Stimulated activated CD4-positive, alpha-beta T cell treated with anti-CD3 and anti-CD28 coated beads, Interleukin-4, amount 100 ng/mL, for 1 hour (primary cell): ENCODE data around the gene SNORC.
"Not testable (repeated sequence)": the region's sequence is repeated elsewhere in the genome, so short reads cannot be mapped to it uniquely, and the experiment has no call there.

Source experiments
- DNase-seq: peaks from one replicate; pipeline ENCODE4 v3.0.0-alpha.2; 2020

SNORC gene

GRCh38 chr2:232870018-232870765 lies at the start of gene SNORC:
SNORC (plus strand) TSS chr2:232870264; CDS start chr2:232870342, 78 bp downstream.
- no peak for DNase-seq

- no peak for DNase-seq
These were observed 40.1 kb upstream of the SNORC start for GRCh38 chr2:232829988-232830387.

GRCh38 chr2:232831496-232831895 lies 38.6 kb upstream of the SNORC start:
- no peak for DNase-seq

GRCh38 chr2:232833830-232834229 lies 36.2 kb upstream of the SNORC start:
- no peak for DNase-seq

GRCh38 chr2:232835687-232836208 lies 34.3 kb upstream of the SNORC start:
- DNase-seq = no peak

GRCh38 chr2:232836934-232837333 lies 33.1 kb upstream of the SNORC start:
- no peak for DNase-seq

- peak; percentile 56 for DNase-seq
These were observed 31.6 kb upstream of the SNORC start for GRCh38 chr2:232838406-232838874.

GRCh38 chr2:232839411-232840079 lies 30.5 kb upstream of the SNORC start:
- DNase-seq = no peak

- no peak for DNase-seq
These were observed 27.4 kb upstream of the SNORC start for GRCh38 chr2:232842689-232843088.

- no peak for DNase-seq
These were observed 26.2 kb upstream of the SNORC start for GRCh38 chr2:232843834-232844233.

GRCh38 chr2:232846055-232846454 lies 24.0 kb upstream of the SNORC start:
- DNase-seq = no peak

- no peak for DNase-seq
These were observed 20.0 kb upstream of the SNORC start for GRCh38 chr2:232850039-232850438.

GRCh38 chr2:232852081-232852480 lies 18.0 kb upstream of the SNORC start:
- not testable (repeated sequence) for DNase-seq

GRCh38 chr2:232852676-232853075 lies 17.4 kb upstream of the SNORC start:
- DNase-seq = no peak

GRCh38 chr2:232854082-232854481 lies 16.0 kb upstream of the SNORC start:
- no peak for DNase-seq

GRCh38 chr2:232857158-232857563 lies 12.9 kb upstream of the SNORC start:
- DNase-seq = no peak

- no peak for DNase-seq
These were observed 10.6 kb upstream of the SNORC start for GRCh38 chr2:232859385-232859916.

GRCh38 chr2:232860593-232861241 lies 9.3 kb upstream of the SNORC start:
- DNase-seq = no peak

GRCh38 chr2:232861353-232861752 lies 8.7 kb upstream of the SNORC start:
- no peak for DNase-seq

- DNase-seq = no peak
These were observed 6.1 kb upstream of the SNORC start for GRCh38 chr2:232863996-232864395.

- no peak for DNase-seq
These were observed 4.9 kb upstream of the SNORC start for GRCh38 chr2:232865165-232865564.

GRCh38 chr2:232866104-232866503 lies 4.0 kb upstream of the SNORC start:
- no peak for DNase-seq
